ENCODE measurements around the gene MYO6. TPM values are rescaled to one million over a fixed set of nuclear protein-coding genes. Genes with fewer than 3 reads are reported as not detected.

The MYO6 gene
- total RNA-seq, 1 donor from 2014 or later: 66.2 TPM

GRCh38 chr6:75770844-75771243 is 21.8 kb downstream of the MYO6 start:
- Histone ChIP-seq H3K4me1 (no peaks in the 10 kb centered on the region), H3K36me3 (no peaks in the 10 kb centered on the region), H3K9me3 (no peaks in the 10 kb centered on the region), H3K27ac (no peak overlapping the region), H3K4me3 (no peak overlapping the region), H3K27me3 (no peaks in the 10 kb centered on the region)
- intact Hi-C loops (cut with DNase I): no loop called here
- ATAC-seq: no peak
- no peak for DNase-seq
- TF ChIP-seq, protein P1, sequence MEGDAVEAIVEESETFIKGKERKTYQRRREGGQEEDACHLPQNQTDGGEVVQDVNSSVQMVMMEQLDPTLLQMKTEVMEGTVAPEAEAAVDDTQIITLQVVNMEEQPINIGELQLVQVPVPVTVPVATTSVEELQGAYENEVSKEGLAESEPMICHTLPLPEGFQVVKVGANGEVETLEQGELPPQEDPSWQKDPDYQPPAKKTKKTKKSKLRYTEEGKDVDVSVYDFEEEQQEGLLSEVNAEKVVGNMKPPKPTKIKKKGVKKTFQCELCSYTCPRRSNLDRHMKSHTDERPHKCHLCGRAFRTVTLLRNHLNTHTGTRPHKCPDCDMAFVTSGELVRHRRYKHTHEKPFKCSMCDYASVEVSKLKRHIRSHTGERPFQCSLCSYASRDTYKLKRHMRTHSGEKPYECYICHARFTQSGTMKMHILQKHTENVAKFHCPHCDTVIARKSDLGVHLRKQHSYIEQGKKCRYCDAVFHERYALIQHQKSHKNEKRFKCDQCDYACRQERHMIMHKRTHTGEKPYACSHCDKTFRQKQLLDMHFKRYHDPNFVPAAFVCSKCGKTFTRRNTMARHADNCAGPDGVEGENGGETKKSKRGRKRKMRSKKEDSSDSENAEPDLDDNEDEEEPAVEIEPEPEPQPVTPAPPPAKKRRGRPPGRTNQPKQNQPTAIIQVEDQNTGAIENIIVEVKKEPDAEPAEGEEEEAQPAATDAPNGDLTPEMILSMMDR (IDR thresholded peaks at IDR 0.05): no peak

- DNase-seq: no peak
- no peak for ATAC-seq
- H3K27ac ChIP-seq: no peak overlapping the region
- TF ChIP-seq, protein P1 (IDR thresholded peaks at IDR 0.05): no peak
- H3K36me3 ChIP-seq: no peaks in the 10 kb centered on the region
- no peak overlapping the region for H3K4me3 ChIP-seq
- no peaks in the 10 kb centered on the region for H3K4me1 ChIP-seq
- H3K27me3 ChIP-seq: no peaks in the 10 kb centered on the region
- no peaks in the 10 kb centered on the region for H3K9me3 ChIP-seq
- intact Hi-C loops (cut with DNase I): no loop called here
Observed at GRCh38 chr6:75775219-75775618, 26.2 kb downstream of the MYO6 start.

DNA sequence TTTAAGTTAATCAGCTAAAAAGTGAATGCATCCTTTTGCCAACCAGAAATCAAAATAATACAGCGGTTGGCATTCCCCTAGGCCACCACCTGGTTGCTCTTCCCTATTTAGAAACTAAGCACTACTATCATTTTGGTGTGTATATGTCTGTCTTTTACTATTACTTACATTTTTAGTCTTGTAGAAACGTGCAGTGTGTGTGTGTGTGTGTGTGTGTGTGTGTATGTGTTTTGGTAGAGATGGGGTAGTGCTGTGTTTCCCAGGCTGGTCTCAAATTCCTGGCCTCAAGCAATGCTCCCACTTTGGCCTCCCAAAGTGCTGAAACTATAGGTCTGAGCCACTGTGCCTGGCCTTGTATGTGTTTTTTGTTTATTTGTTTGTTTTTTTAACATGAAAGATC is 27.4 kb downstream of the MYO6 start:
- Histone ChIP-seq H3K4me1 (no peaks in the 10 kb centered on the region), H3K9me3 (no peaks in the 10 kb centered on the region), H3K27me3 (no peaks in the 10 kb centered on the region), H3K27ac (no peak overlapping the region), H3K4me3 (no peak overlapping the region), H3K36me3 (no peaks in the 10 kb centered on the region)
- DNase-seq: no peak
- intact Hi-C loops (cut with DNase I): no loop called here
- no peak for ATAC-seq
- TF ChIP-seq, protein P1 (IDR thresholded peaks at IDR 0.05): no peak

- TF ChIP-seq, protein P1 (IDR thresholded peaks at IDR 0.05): no peak
- intact Hi-C loops (cut with DNase I): no loop called here
- no peaks in the 10 kb centered on the region for H3K36me3 ChIP-seq
- ATAC-seq: no peak
- no peak for DNase-seq
- H3K27ac ChIP-seq: no peak overlapping the region
- no peak overlapping the region for H3K4me3 ChIP-seq
- no peaks in the 10 kb centered on the region for H3K27me3 ChIP-seq
- H3K9me3 ChIP-seq: no peaks in the 10 kb centered on the region
- no peaks in the 10 kb centered on the region for H3K4me1 ChIP-seq
Observed at GRCh38 chr6:75778757-75779156, 29.7 kb downstream of the MYO6 start.

- no peaks in the 10 kb centered on the region for H3K36me3 ChIP-seq
- no peak overlapping the region for H3K4me3 ChIP-seq
- no peak for DNase-seq
- intact Hi-C loops (cut with DNase I): no loop called here
- no peak overlapping the region for H3K27ac ChIP-seq
- H3K9me3 ChIP-seq: no peaks in the 10 kb centered on the region
- no peaks in the 10 kb centered on the region for H3K27me3 ChIP-seq
- ATAC-seq: no peak
- TF ChIP-seq, protein P1 (IDR thresholded peaks at IDR 0.05): no peak
- no peaks in the 10 kb centered on the region for H3K4me1 ChIP-seq
Observed at GRCh38 chr6:75786152-75786551, 37.1 kb downstream of the MYO6 start.

DNA sequence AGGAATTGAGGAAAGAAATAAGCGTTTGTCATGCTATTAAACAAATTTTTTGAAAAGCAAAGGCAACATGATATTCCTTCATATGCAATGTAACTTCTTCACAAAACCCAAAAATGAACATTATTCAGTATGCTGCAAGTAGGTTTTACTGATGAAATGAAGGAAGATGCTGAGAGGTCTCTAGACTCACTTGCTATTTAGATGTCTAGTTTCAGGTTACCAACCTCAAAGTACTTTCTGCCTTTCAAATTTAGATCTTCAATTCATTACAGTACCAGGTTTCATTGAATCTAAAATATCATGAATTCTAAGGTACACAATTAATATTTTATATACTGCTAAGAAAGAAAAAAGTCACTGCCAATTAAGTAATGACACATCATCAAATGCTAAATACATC is 39.9 kb downstream of the MYO6 start:
- intact Hi-C loops (cut with DNase I): no loop called here
- Histone ChIP-seq H3K36me3 (no peaks in the 10 kb centered on the region), H3K9me3 (no peaks in the 10 kb centered on the region), H3K4me1 (no peaks in the 10 kb centered on the region), H3K27me3 (no peaks in the 10 kb centered on the region), H3K27ac (no peak overlapping the region), H3K4me3 (no peak overlapping the region)
- no peak for DNase-seq
- ATAC-seq: no peak
- TF ChIP-seq, protein P1 (IDR thresholded peaks at IDR 0.05): no peak
